ENCODE data around the gene IFNG-AS1. TPM values are rescaled to one million over a fixed set of nuclear protein-coding genes. Genes with fewer than 3 reads are reported as not detected.

The IFNG-AS1 gene
- total RNA-seq, 1 donor from 2014 or later = not detected

GRCh38 chr12:67993143-67993542 lies 3.9 kb downstream of the IFNG-AS1 start:
- no peak for DNase-seq (ENCODE audit: extremely low read depth, low read depth, low spot score)

- no peak for DNase-seq (ENCODE audit: extremely low read depth, low read depth, low spot score)
These were observed 4.8 kb downstream of the IFNG-AS1 start for GRCh38 chr12:67994046-67994445.

DNA sequence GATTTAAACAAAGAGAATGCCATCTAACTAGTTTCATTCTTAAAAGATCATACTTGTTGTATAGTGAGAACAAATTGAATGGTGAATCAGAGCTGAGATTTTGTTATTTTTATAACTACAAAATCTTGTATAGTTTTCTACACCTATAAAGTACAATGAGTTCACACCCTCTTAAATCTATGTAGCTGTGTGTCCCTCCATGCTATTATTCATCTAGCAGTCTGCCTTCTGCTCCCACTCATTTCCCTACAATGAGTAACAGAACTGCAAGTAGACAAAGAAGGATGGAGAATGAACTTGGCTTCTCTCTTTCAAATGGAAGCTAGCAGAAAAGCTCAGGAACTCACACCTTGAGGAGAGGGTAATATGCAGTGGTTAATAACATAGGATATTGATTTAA lies 7.1 kb downstream of the IFNG-AS1 start:
- DNase-seq (ENCODE audit: extremely low read depth, low read depth, low spot score) = no peak

GRCh38 chr12:67998379-67998778 lies 9.1 kb downstream of the IFNG-AS1 start:
- DNase-seq (ENCODE audit: extremely low read depth, low read depth, low spot score) = no peak

GRCh38 chr12:67999244-67999643 lies 10.0 kb downstream of the IFNG-AS1 start:
- DNase-seq (ENCODE audit: extremely low read depth, low read depth, low spot score) = no peak

DNA sequence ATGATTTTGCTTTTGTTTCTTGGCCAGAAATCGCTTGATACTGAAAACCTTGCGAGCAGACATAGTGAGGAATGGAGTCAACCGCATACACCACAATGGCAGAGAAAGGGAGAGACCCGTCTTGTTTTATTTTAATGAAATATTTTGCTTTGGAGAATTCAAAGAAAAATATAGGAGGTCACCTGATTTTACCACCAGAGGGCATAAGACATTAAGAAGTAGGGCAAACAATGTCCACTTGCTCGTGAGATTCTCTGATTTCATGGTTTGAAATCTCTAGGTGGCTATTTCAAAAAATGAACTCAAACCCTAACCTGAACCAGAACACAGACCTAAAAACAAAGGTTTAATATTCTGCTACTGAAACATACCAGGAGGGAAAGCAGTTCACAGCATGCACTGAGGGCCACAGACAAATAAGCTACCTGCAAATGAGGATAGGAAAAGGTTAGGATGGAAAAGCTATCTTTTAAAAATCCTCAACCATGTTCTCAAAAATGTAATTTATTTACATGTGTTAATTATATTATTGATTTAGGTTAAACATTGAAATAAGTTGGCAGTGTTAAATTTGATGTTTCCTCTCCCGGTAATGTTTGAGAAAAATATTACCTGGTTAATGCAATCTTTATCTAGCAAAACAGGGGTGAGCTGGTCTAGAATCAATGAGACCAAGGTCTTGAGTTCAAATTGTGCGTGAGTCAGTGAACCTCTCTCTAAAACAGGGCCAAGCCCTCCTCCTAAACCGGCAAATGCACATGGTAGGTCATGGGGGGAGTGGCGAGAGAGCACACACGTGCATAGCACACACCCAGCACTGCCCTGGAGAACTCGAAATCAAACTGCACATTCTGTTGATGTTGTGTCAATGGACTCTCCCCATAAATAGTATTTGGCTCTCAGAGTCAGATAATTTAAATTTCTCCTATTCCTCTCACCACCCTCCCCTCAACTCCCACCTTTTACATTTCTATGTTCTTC lies 12.5 kb downstream of the IFNG-AS1 start:
- no peak for DNase-seq (ENCODE audit: extremely low read depth, low read depth, low spot score)

- no peak for DNase-seq (ENCODE audit: extremely low read depth, low read depth, low spot score)
These were observed 14.5 kb downstream of the IFNG-AS1 start for GRCh38 chr12:68003777-68004176.

GRCh38 chr12:68007033-68007432 lies 17.8 kb downstream of the IFNG-AS1 start:
- no peak for DNase-seq (ENCODE audit: extremely low read depth, low read depth, low spot score)

- DNase-seq (ENCODE audit: extremely low read depth, low read depth, low spot score) = no peak
These were observed 18.2 kb downstream of the IFNG-AS1 start for GRCh38 chr12:68007466-68007865.

GRCh38 chr12:68011206-68011881 lies 22.1 kb downstream of the IFNG-AS1 start:
- DNase-seq (ENCODE audit: extremely low read depth, low read depth, low spot score) = no peak

GRCh38 chr12:68011882-68012207 lies 22.6 kb downstream of the IFNG-AS1 start:
- no peak for DNase-seq (ENCODE audit: extremely low read depth, low read depth, low spot score)

DNA sequence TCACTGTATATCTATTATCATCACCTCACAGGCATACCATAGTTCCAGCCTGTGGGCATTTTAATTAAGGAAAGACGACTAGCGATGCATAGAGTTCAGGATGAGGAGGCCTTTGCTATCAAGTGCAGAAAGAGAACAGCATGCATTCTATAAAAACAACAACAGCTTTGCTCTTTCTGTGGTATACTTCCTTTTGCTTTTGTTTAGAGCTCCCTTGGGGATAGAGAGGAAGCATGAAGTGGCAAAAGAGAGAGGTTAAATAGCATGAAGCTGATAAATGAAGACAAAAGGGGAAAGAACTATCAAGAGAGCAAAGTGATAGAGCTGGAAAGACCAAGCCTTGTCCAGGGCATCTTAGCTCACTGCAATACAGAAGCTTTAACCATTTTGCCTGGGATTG lies 23.5 kb downstream of the IFNG-AS1 start:
- no peak for DNase-seq (ENCODE audit: extremely low read depth, low read depth, low spot score)

GRCh38 chr12:68013181-68013580 lies 23.9 kb downstream of the IFNG-AS1 start:
- no peak for DNase-seq (ENCODE audit: extremely low read depth, low read depth, low spot score)

- DNase-seq (ENCODE audit: extremely low read depth, low read depth, low spot score) = no peak
These were observed 26.9 kb downstream of the IFNG-AS1 start for GRCh38 chr12:68016136-68016535.

GRCh38 chr12:68018315-68018714 lies 29.1 kb downstream of the IFNG-AS1 start:
- no peak for DNase-seq (ENCODE audit: extremely low read depth, low read depth, low spot score)

DNA sequence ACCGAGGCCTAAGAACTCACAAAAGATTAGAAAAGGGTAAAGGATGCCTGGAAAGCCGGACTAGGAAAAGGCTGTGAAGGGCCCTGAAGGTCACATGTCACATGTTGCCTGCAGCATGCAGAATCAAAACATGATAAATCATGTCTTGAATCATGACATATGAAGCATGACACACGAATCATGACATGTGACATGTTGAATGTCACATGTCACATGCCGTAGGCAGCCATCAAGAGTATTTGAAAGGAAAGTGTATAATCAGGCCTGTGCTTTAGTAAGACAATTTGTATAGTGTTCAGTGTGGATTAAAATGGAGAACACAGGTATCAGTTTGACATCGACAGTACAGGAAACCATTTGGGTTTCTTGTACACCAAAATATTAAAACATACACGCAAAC lies 30.8 kb downstream of the IFNG-AS1 start:
- no peak for DNase-seq (ENCODE audit: extremely low read depth, low read depth, low spot score)

- no peak for DNase-seq (ENCODE audit: extremely low read depth, low read depth, low spot score)
These were observed 31.5 kb downstream of the IFNG-AS1 start for GRCh38 chr12:68020699-68021098.

DNA sequence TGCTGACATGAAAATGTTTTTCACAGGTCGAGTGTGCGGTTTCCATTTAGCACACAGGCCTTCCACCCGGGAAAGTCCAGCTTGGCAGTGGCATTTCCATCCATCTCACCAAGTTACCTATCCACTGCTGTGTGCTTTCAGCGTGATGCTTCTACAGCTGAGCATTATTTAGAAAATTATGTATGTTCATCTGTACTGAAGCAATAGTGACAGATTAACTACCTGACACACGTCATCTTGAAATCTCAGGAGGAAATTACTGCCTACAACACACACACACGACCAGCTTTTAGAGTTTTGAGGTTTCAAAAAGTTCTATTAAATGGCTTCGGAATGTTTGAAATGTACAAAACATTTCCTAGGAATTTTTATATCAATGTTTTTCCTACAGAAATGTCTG lies 39.4 kb downstream of the IFNG-AS1 start:
- no peak for DNase-seq (ENCODE audit: extremely low read depth, low read depth, low spot score)

- DNase-seq (ENCODE audit: extremely low read depth, low read depth, low spot score) = no peak
These were observed 41.0 kb downstream of the IFNG-AS1 start for GRCh38 chr12:68030248-68030647.

- no peak for DNase-seq (ENCODE audit: extremely low read depth, low read depth, low spot score)
These were observed 41.9 kb downstream of the IFNG-AS1 start for GRCh38 chr12:68031174-68031573.

GRCh38 chr12:68031881-68032739 lies 42.9 kb downstream of the IFNG-AS1 start:
- DNase-seq (ENCODE audit: extremely low read depth, low read depth, low spot score) = no peak

Data from glomerular endothelial cell (primary cell).